K562 (cell line): ENCODE data around the gene CSMD2. TPM values are rescaled to one million over a fixed set of nuclear protein-coding genes. Genes with fewer than 3 reads are reported as not detected.

ENCODE experiments used
- ATAC-seq: fragments of 200-7000 bp; cut with Tn5 transposase; 3 replicates; pipeline ENCODE4 v1.9.1; 2020; ENCODE audit warnings: moderate library complexity
- BruUV-seq: library from RNA; stranded (reverse); fragments of 400-500 nt; replicated peaks from 2 replicates; lab custom pipeline; 2021; lab: Mats Ljungman, UMichigan
- CTCF ChIA-PET: fragments of 300-600 bp; formaldehyde crosslinking; extraction: SDS; loops from one replicate; lab custom pipeline; 2021; ENCODE audit warnings: low intra/inter-chr PET ratio; lab: Yijun Ruan, JAX
- POLR2A ChIA-PET: fragments of 300-600, 350-650 bp; sonication (Branson Sonifier 250); formaldehyde crosslinking; extraction: SDS; loops from one replicate; lab custom pipeline; 2021; ENCODE audit warnings: antibody characterized with exemption, inconsistent platforms; lab: Yijun Ruan, JAX
- DNase-seq, 4 experiments: peaks; one replicate each; pipeline versions ENCODE4 v3.0.0 to v3.0.0-alpha.2; 2011 to 2018; ENCODE audit warnings: low spot score in 3 of 4, mixed read lengths in 3 of 4; ENCODE audit errors: extremely low read depth in 1 of 4
- FAIRE-seq: peaks from 2 replicates; lab custom pipeline; 2011; peaks lifted over from hg19 to GRCh38; lab: Jason Lieb, UNC
- H2AFZ ChIP-seq: 2 replicates; pipeline ENCODE4 v1.6.0; 2011; ENCODE audit warnings: low read depth, low read length, control low read depth, inconsistent platforms
- H3K27ac ChIP-seq: fragments of 200-600 bp; 3 replicates; pipeline ENCODE4 v1.8.0; 2011; ENCODE audit warnings: low read depth, mild to moderate bottlenecking, control low read depth, inconsistent platforms, low read length, moderate library complexity, mixed read lengths; ENCODE audit errors: extremely low read depth
- H3K27me3 ChIP-seq, 2 experiments: fragments of 300-600 bp in 1 of 2; 2 replicates in 1 of 2; 3 replicates in 1 of 2; pipeline versions ENCODE4 v1.6.0 to v1.8.0; 2011; ENCODE audit warnings: inconsistent platforms in 2 of 2, low read length in 2 of 2, mild to moderate bottlenecking in 1 of 2, mixed read lengths in 1 of 2, moderate library complexity in 1 of 2; ENCODE audit not compliant: control insufficient read depth in 2 of 2, insufficient read depth in 2 of 2
- H3K36me3 ChIP-seq: fragments of 300-600 bp; 3 replicates; pipeline ENCODE4 v1.8.0; 2011; ENCODE audit warnings: mild to moderate bottlenecking, low read length, inconsistent platforms; ENCODE audit not compliant: control insufficient read depth, insufficient read depth
- H3K4me1 ChIP-seq, 2 experiments: fragments of 200-600 bp in 1 of 2; replicated peaks in 1 of 2; 2 replicates in 1 of 2; 3 replicates in 1 of 2; pipeline versions ENCODE4 v1.5.1 to v1.8.0; 2011; ENCODE audit warnings: inconsistent platforms in 2 of 2, low read length in 2 of 2, mild to moderate bottlenecking in 1 of 2, mixed read lengths in 1 of 2, moderate library complexity in 1 of 2; ENCODE audit not compliant: control insufficient read depth in 2 of 2, insufficient read depth in 2 of 2
- H3K4me2 ChIP-seq: 2 replicates; pipeline ENCODE4 v1.6.1; 2011; ENCODE audit warnings: low read length, control low read depth, inconsistent platforms, mixed read lengths; ENCODE audit not compliant: insufficient read depth
- H3K4me3 ChIP-seq: fragments of 200-600 bp; sonication (generic), shearing (Covaris generic); 2 replicates; pipeline ENCODE4 v1.5.1; 2016; ENCODE audit warnings: control low read depth, inconsistent platforms
- H3K79me2 ChIP-seq: fragments of 200-600 bp; 3 replicates; pipeline ENCODE4 v1.8.0; 2011; ENCODE audit warnings: low read length, inconsistent platforms; ENCODE audit not compliant: control insufficient read depth, insufficient read depth
- H3K9ac ChIP-seq, 2 experiments: 2 replicates each; pipeline versions ENCODE4 v1.6.0 to v1.6.1; 2011; ENCODE audit warnings: low read depth in 2 of 2, low read length in 2 of 2, control low read depth in 1 of 2, inconsistent platforms in 1 of 2, mild to moderate bottlenecking in 1 of 2, mixed read lengths in 1 of 2; ENCODE audit not compliant: insufficient read depth in 1 of 2
- H3K9me1 ChIP-seq: one replicate; pipeline ENCODE4 v1.6.0; 2011; ENCODE audit warnings: inconsistent platforms, mild to moderate bottlenecking, low read length, moderate library complexity; ENCODE audit not compliant: control insufficient read depth, insufficient read depth
- H3K9me3 ChIP-seq: replicated peaks from 2 replicates; pipeline ENCODE4 v1.5.1; 2011; ENCODE audit warnings: low read depth, low read length, inconsistent platforms; ENCODE audit not compliant: control insufficient read depth, insufficient read depth
- H4K20me1 ChIP-seq: replicated peaks from 2 replicates; pipeline ENCODE4 v1.6.1; 2011; ENCODE audit warnings: low read length, inconsistent platforms, mixed read lengths; ENCODE audit not compliant: control insufficient read depth, insufficient read depth
- CXXC5 ChIP-seq: fragments of 250-450 bp; sonication (Bioruptor Pico); IDR thresholded peaks from 2 replicates; pipeline ENCODE4 v1.8.0; 2022; ENCODE audit warnings: inconsistent platforms, mild to moderate bottlenecking, moderate library complexity
- KLF10 ChIP-seq: fragments of 250-450 bp; sonication (Bioruptor Pico); IDR thresholded peaks from 2 replicates; pipeline ENCODE4 v1.6.1; 2021; ENCODE audit warnings: matching md5 sums
- LARP7 ChIP-seq: fragments of 450-650 bp; IDR thresholded peaks from 2 replicates; pipeline ENCODE4 v1.6.1; 2016
- MXD1 ChIP-seq: fragments of 250-450 bp; sonication (Bioruptor Pico); IDR thresholded peaks from 2 replicates; pipeline ENCODE4 v1.8.0; 2021; ENCODE audit warnings: borderline replicate concordance, mild to moderate bottlenecking, moderate library complexity; ENCODE audit not compliant: poor library complexity, severe bottlenecking
- RFX1 ChIP-seq: fragments of 450-650 bp; IDR thresholded peaks from 2 replicates; pipeline ENCODE4 v1.6.1; 2016; ENCODE audit warnings: mild to moderate bottlenecking, moderate library complexity
- SFPQ ChIP-seq: fragments of 200-400 bp; formaldehyde crosslinking; IDR thresholded peaks from 2 replicates; pipeline ENCODE4 v1.6.1; 2017; ENCODE audit warnings: mild to moderate bottlenecking, low read depth, low read length, moderate library complexity
- ZFP36 ChIP-seq: fragments of 150-350 bp; IDR thresholded peaks from 2 replicates; pipeline ENCODE4 v1.6.1; 2018; ENCODE audit warnings: low read length, low read depth; ENCODE audit not compliant: partially characterized antibody
- ZNF140 ChIP-seq: fragments of 250-450 bp; sonication (Bioruptor Pico); IDR thresholded peaks from 2 replicates; pipeline ENCODE4 v1.8.0; 2021; ENCODE audit warnings: moderate library complexity, mild to moderate bottlenecking, inconsistent platforms
- WGBS: fragments of 100-300 bp; shearing (Covaris generic); methylation state at CpG from one replicate; pipeline ENCODE4 v1.1.6; 2016; ENCODE audit warnings: low coverage, mixed read lengths; ENCODE audit not compliant: insufficient coverage; ENCODE audit errors: missing lambda C conversion rate; 5-methylcytosine and 5-hydroxymethylcytosine counted together
- in situ Hi-C: fragments of 300-500 bp; cut with MboI; formaldehyde crosslinking; loops from 4 replicates; pipeline ENCODE4 v1.15.0; 2018; ENCODE audit warnings: inconsistent platforms, mixed read lengths
- intact Hi-C: fragments of 100-400 bp; cut with micrococcal nuclease; formaldehyde crosslinking; loops from 2 replicates; pipeline ENCODE4 v1.14.2; 2022
- polyA plus RNA-seq, 8 experiments: library from polyadenylated mRNA; depleted of rRNA in 4 of 8; stranded (reverse) in 5 of 8; unstranded in 3 of 8; fragments of >200 nt; fragmentation: Nextera tagmentation in 2 of 8; fragmentation: Illumina TruSeq in 1 of 8; extraction: Ambion mirVana in 2 of 8; extraction: Trizol in 1 of 8; gene quantifications; 2 replicates each; pipeline versions ENCODE4 v1.2.1 to v1.2.3, GENCODE V29; 2011 to 2014; ENCODE audit warnings: inconsistent platforms in 1 of 8, missing spikeins in 1 of 8
- total RNA-seq, 7 experiments: library from RNA; depleted of rRNA in 6 of 7; stranded (reverse); fragments of >200 nt in 6 of 7; fragmentation: Illumina TruSeq in 2 of 7; extraction: Trizol in 2 of 7; gene quantifications; 2 replicates each; pipeline versions ENCODE4 v1.2.1 to v1.2.3, GENCODE V29; 2011 to 2021; ENCODE audit warnings: low replicate concordance in 1 of 7

The CSMD2 gene
- total and polyA plus RNA-seq, 9 of the 15 experiments (the other 6 are each of a cell fraction or from before 2014, with no cell fraction given): not detected

DNA sequence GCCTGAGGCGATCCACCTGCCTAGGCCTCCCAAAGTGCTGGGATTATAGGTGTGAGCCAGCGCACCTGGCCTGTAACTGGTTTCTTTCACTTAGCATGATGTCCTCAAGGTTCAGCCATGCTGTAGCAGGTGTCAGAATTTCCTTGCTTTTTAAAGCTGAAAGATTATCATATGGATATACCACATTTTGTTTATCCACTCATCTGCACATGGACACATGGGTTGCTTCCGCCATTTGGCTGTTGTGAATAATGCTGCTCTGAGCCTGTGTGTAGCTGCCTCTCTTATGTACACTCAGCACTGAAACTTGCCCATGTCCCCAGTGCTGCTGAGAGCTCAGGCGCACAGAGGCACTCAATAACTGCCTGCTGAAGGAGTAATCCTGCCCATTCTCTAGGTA, 11.8 kb downstream of the CSMD2 start (continued):
- TF ChIP-seq SFPQ (no peak), ZFP36 (no peak), ZNF140 (no peak), MXD1 (CRISPR knock-in tag) (no peak), CXXC5 (CRISPR knock-in tag) (no peak)

GRCh38 chr1:34149501-34149900, 15.5 kb downstream of the CSMD2 start:
- no peak overlapping the region for H3K4me2 ChIP-seq
- H4K20me1 ChIP-seq: no peaks in the 10 kb centered on the region
- no peak overlapping the region for H3K9ac ChIP-seq
- in situ Hi-C loops (no loop called here), intact Hi-C loops (no loop called here)
- FAIRE-seq (no peak), DNase-seq (no peak), ATAC-seq (no peak)
- H3K4me3 ChIP-seq: no peak overlapping the region
- no peaks in the 10 kb centered on the region for H3K9me1 ChIP-seq
- no TSS peak for BruUV-seq
- 3% methylated on average over 3 of the region's 3 CpGs for WGBS
- H3K79me2 ChIP-seq: no peaks in the 10 kb centered on the region
- ChIA-PET POLR2A (interaction anchor here (0.5 kb wide), 1 partner anchor 231 kb away, joined by 3 read pairs; no protein-coding TSS in a partner anchor), CTCF (no interaction called here)
- peaks cover 0 to 4% of the 10 kb centered on the region in 2 experiments; a peak in 2 of 5 replicates for H3K27me3 ChIP-seq
- H3K27ac ChIP-seq: no peak overlapping the region
- no peak overlapping the region for H2AFZ ChIP-seq
- TF ChIP-seq RFX1 (no peak), LARP7 (no peak), KLF10 (no peak)
- no peaks in the 10 kb centered on the region for H3K9me3 ChIP-seq
- no peaks in the 10 kb centered on the region for H3K36me3 ChIP-seq
- H3K4me1 ChIP-seq: no peaks in the 10 kb centered on the region
